A673 (cell line): ENCODE results near the gene MIDN. TPM values are rescaled to one million over a fixed set of nuclear protein-coding genes. Genes with fewer than 3 reads are reported as not detected.

Source experiments
- BruUV-seq: library from RNA; stranded (reverse); fragments of 400-500 nt; replicated peaks from 2 replicates; lab custom pipeline; 2021; lab: Mats Ljungman, UMichigan
- CTCF ChIA-PET: fragments of 300-600 bp; sonication (Branson Sonifier 250); formaldehyde crosslinking; loops from one replicate; lab custom pipeline; 2022; ENCODE audit warnings: antibody characterized with exemption; lab: Charles Lee
- POLR2A ChIA-PET: fragments of 300-600 bp; sonication (Branson Sonifier 250); formaldehyde crosslinking; loops from one replicate; lab custom pipeline; 2022; ENCODE audit warnings: antibody characterized with exemption; ENCODE audit not compliant: low non-redundant PET; lab: Charles Lee
- DNase-seq: peaks from one replicate; pipeline ENCODE4 v3.0.0-alpha.2; 2015; ENCODE audit warnings: low spot score
- H3K27ac ChIP-seq: fragments of 200-600 bp; sonication (generic); 2 replicates; pipeline ENCODE4 v1.5.1; 2016; ENCODE audit warnings: mixed run types, low read depth, mild to moderate bottlenecking, mixed read lengths, antibody characterized with exemption, low read length; ENCODE audit not compliant: poor library complexity, severe bottlenecking
- H3K27me3 ChIP-seq: fragments of 200-600 bp; sonication (generic); replicated peaks from 2 replicates; pipeline ENCODE4 v1.6.1; 2017; ENCODE audit warnings: mixed run types, low read depth, mild to moderate bottlenecking, mixed read lengths, antibody characterized with exemption, low read length; ENCODE audit not compliant: insufficient read depth, poor library complexity
- H3K36me3 ChIP-seq: fragments of 200-600 bp; sonication (generic); 2 replicates; pipeline ENCODE4 v1.6.1; 2016; ENCODE audit warnings: mixed run types, mild to moderate bottlenecking, mixed read lengths, antibody characterized with exemption, low read length; ENCODE audit not compliant: insufficient read depth, poor library complexity, severe bottlenecking
- H3K4me1 ChIP-seq: fragments of 200-600 bp; sonication (generic); 2 replicates; pipeline ENCODE4 v1.6.1; 2017; ENCODE audit warnings: mixed run types, mild to moderate bottlenecking, mixed read lengths, antibody characterized with exemption, low read length; ENCODE audit not compliant: insufficient read depth, poor library complexity, severe bottlenecking
- H3K4me3 ChIP-seq: fragments of 200-600 bp; sonication (generic); 2 replicates; pipeline ENCODE4 v1.5.1; 2016; ENCODE audit warnings: low read depth, mixed run types, mild to moderate bottlenecking, mixed read lengths, low read length; ENCODE audit not compliant: poor library complexity, severe bottlenecking
- H3K9me3 ChIP-seq: fragments of 200-600 bp; sonication (generic); 2 replicates; pipeline ENCODE4 v1.6.1; 2016; ENCODE audit warnings: mixed run types, low read depth, mild to moderate bottlenecking, mixed read lengths, antibody characterized with exemption, low read length; ENCODE audit not compliant: poor library complexity, severe bottlenecking
- CTCF ChIP-seq: fragments of 300-800, 200-600 bp; sonication (generic); conservative IDR thresholded peaks from 2 replicates; pipeline ENCODE4 v1.5.1; 2017; ENCODE audit warnings: low read depth, mild to moderate bottlenecking, antibody characterized with exemption, low read length, moderate library complexity, mixed read lengths
- EZH2 ChIP-seq: fragments of 200-600 bp; sonication (generic); IDR thresholded peaks from 2 replicates; pipeline ENCODE4 v1.6.1; 2017; ENCODE audit warnings: borderline replicate concordance, low read depth, mild to moderate bottlenecking, mixed read lengths, antibody characterized with exemption, low read length; ENCODE audit not compliant: poor library complexity, severe bottlenecking
- intact Hi-C: fragments of 100-400 bp; cut with micrococcal nuclease; formaldehyde crosslinking; loops from one replicate; pipeline ENCODE4 v1.10.0; 2022; ENCODE audit not compliant: unreplicated experiment
- total RNA-seq: library from RNA; stranded (reverse); gene quantifications from 2 replicates; pipeline ENCODE4 v1.2.3, GENCODE V29; 2021

MIDN gene
- total RNA-seq, 1 experiment from 2014 or later = 169 TPM

GRCh38 chr19:1288833-1289685 lies 40.7 kb downstream of the MIDN start:
- CTCF ChIA-PET = no interaction called here
- intact Hi-C loops = no loop called here

GRCh38 chr19:1289686-1290025 lies 41.3 kb downstream of the MIDN start:
- no peaks in the 10 kb centered on the region for H3K36me3 ChIP-seq
- TF ChIP-seq CTCF = no peak
- no peak for TF ChIP-seq EZH2
- ChIA-PET POLR2A (no interaction called here), CTCF (no interaction called here)
- H3K27me3 ChIP-seq = peaks cover 28% of the 10 kb centered on the region
- H3K4me3 ChIP-seq = no peak overlapping the region
- no peaks in the 10 kb centered on the region for H3K9me3 ChIP-seq
- H3K4me1 ChIP-seq = peaks cover 18% of the 10 kb centered on the region
- DNase-seq = no peak
- BruUV-seq = no TSS peak
- H3K27ac ChIP-seq = no peak overlapping the region
- intact Hi-C loops = no loop called here

More at GRCh38 chr19:1288833-1289685, 40.7 kb downstream of the MIDN start:
- TF ChIP-seq CTCF (no peak), EZH2 (no peak)
- Histone ChIP-seq H3K36me3 (no peaks in the 10 kb centered on the region), H3K27ac (no peak overlapping the region), H3K4me1 (peaks cover 18% of the 10 kb centered on the region), H3K9me3 (no peaks in the 10 kb centered on the region), H3K4me3 (no peak overlapping the region), H3K27me3 (peaks cover 33% of the 10 kb centered on the region)
- POLR2A ChIA-PET = no interaction called here
- BruUV-seq = no TSS peak
- DNase-seq = no peak

DNA sequence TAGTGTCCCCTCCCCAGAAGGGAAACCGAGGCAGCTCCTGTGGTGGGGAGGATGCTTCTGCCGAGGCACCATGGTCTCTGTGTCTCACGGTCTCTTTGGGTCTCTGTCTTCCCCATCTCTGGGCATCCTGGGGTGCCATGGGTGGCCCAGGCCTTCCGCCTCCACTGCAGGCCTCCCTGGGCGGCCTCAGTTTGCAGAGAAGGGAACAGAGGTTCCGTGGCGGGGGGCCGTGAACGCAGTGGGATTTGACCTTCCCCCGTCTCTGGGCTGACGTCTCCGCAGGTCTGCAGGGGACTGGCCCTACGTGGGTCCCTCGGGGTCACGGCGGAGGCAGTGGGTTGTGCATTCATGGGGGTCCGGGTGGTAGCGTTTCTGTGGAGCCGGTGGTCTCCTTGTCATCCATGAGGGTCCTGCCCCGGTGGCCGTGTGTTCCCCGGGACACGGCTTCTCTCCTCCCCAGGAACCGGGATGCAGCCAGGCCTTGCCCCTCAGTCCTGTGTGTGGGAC lies 41.9 kb downstream of the MIDN start:
- no peaks in the 10 kb centered on the region for H3K36me3 ChIP-seq
- TF ChIP-seq CTCF (no peak), EZH2 (no peak)
- peaks cover 22% of the 10 kb centered on the region for H3K27me3 ChIP-seq
- no peak overlapping the region for H3K4me3 ChIP-seq
- DNase-seq = no peak
- intact Hi-C loops = no loop called here
- BruUV-seq = no TSS peak
- H3K27ac ChIP-seq = no peak overlapping the region
- ChIA-PET CTCF (no interaction called here), POLR2A (no interaction called here)
- H3K4me1 ChIP-seq = peaks cover 21% of the 10 kb centered on the region
- no peaks in the 10 kb centered on the region for H3K9me3 ChIP-seq
